ENCODE results near the gene KCNJ12.
"Not testable (repeated sequence)": the region's sequence is repeated elsewhere in the genome, so short reads cannot be mapped to it uniquely, and the experiment has no call there.

- TF ChIP-seq REST (IDR thresholded peaks at IDR 0.05); RAD21 (conservative IDR thresholded peaks at IDR 0.05 in 1 of 2, IDR thresholded peaks at IDR 0.05 in 1 of 2); POLR2A (IDR thresholded peaks at IDR 0.05; ENCODE audit: low read length): not testable (repeated sequence)
Observed at GRCh38 chr17:21411679-21412205, 35.6 kb downstream of the KCNJ12 start.

All from A549 (cell line).